COLO829 (cell line): ENCODE measurements around the gene MRPS27.

Experiments
- DNase-seq: peaks from one replicate; pipeline ENCODE4 v3.0.0; 2012; ENCODE audit warnings: low spot score

MRPS27 gene

DNA sequence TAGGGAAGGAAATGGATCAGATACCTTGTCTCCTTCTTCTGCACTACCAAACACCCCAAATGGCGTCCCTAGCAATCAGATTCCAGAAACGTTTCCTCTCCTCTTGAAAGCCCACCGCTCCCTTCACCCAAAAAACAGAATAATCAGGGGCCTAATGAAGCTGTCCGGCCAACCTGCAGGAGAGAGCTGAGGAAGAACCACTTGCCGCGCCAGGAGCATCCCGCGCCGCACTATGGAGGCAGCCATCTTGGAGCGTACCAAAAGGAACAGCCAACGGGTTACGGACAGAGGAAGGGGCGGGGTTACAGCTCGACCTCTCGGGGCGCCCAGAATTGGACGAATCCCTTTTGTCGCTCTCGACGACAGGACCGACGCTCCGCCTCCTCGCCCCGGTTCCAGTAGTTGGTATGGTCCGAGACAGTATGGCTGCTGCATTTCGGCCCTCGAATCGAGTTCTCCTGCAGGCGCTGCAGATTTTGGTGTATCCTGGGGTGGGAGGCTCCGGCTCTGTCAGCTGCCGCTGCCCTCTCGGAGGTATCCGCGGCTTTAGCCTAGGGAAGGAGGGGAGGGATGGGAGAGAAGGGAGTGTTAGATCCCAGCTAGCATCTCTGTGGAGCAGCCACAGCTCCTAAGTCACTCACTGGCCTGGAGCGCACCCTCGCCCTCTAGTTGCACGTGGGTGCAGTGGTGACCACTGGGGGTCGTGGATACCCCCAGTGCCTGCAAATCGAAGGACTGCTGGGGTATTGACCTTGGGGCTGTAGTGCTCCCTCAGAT, at the start of gene MRPS27, which contains the start of gene PTCD2:
Gene MRPS27, minus strand, starts transcription at position 265 of the 777 bp plus-strand sequence. Its CDS starts 19 bp downstream, at position 246.
Gene PTCD2, plus strand, starts transcription at position 398 of the 777 bp plus-strand sequence. Its CDS starts 10 bp downstream, at position 408.
- DNase-seq: peak; percentile 96

DNA sequence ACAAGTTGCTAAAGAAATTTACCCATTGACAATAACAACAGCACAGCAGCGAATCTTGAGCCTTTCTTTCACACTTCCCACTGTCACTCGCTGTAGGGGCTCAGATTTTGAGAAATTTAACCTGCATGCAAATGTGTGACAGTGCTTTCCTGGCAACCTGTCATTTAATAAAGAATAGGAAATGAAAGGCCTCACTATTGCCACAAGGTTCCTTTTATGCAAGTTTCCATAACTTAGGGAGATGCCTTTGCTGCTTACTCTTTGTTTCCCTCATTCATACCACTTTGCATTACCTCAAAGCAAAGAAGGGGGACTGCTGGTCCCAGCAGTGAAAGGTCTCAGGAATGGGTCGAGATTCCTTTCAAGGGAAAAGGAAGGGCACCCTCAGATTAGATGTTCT, 49.7 kb upstream of the MRPS27 start:
- no peak for DNase-seq

- no peak for DNase-seq
Observed at GRCh38 chr5:72369301-72369700, 49.3 kb upstream of the MRPS27 start.

GRCh38 chr5:72368271-72368670, 48.2 kb upstream of the MRPS27 start:
- DNase-seq: no peak

DNA sequence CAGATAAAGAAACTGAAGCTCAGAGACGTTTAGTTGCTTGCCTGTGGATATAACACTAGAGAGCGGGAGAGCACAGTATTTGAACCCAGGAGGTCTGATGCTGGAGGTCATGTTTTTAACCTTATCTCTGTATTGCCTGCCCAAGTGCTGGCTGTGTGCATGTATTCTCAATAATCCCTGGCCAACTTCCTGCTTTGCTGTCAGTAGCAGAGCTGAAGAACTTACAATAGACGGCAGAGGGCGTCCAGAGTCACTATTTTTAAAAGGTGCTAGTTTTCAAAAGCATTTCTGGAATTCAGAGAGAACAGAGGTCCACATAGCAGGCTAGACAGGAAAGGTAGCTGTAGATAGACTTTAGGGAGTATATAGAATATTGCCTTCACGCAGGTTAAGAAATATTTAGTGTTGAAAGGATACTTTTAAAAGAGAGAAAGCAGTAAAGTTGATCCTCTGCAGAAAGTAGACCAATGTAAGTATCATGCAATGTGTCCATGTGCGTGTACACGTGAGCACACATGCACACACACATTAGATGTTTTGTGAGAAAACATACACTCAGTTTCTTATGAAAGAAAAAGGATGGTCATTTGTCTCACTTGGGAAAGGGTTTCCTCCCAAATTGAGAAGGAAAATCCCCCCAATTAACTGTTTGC, 46.4 kb upstream of the MRPS27 start:
- DNase-seq: peak; percentile 35

GRCh38 chr5:72364951-72365350, 44.9 kb upstream of the MRPS27 start:
- DNase-seq: no peak

GRCh38 chr5:72364171-72364570, 44.1 kb upstream of the MRPS27 start:
- DNase-seq: no peak

GRCh38 chr5:72363166-72363802, 43.2 kb upstream of the MRPS27 start:
- DNase-seq: no peak

- DNase-seq: no peak
Observed at GRCh38 chr5:72359886-72360285, 39.8 kb upstream of the MRPS27 start.

DNA sequence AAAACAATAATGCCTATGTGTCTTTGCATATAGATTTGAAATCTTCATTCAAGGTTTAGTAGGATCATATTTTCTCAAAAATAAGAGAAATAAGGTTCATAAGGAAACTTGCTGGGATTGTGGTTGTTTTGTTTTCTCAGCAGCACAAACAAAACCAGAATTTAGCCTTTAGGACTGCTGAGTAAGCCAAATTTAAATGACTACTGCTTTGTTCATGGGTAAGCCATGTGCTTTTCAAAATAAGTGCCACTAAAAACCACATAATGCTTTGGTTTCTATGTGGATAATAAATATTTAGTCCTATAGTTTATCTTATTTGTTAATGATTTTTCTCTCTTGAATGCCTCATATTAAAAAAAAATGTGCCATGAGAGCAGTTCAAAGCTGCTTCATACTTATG, 38.9 kb upstream of the MRPS27 start:
- no peak for DNase-seq

GRCh38 chr5:72356361-72356760, 36.3 kb upstream of the MRPS27 start:
- no peak for DNase-seq

DNA sequence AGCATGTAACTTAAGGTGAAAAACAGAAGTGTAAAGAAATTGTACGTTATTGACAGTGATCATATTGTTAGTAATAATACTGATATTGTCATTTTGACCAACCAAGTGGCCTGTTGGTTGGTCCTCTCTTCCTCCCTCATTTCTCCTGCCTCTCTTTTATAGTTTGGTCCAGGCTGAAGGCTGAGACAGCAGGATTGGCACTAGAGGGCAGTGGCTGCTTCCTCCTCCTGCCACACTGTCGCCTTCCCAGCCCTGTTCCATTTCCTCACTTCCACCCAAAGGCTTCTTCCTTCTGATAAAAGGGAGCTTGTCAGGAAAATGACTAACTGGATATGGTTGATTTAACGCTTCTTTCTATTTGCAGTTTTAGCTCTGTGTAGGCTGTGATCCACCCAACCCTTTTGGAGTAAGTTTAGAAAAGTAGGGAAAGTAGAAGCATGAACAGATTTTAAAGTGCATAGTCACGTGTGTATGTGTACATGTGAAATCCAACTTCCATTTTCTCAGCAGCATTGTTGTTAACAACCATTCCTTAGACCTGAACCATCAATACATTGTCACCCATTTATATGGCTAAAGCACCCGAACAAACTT, 35.8 kb upstream of the MRPS27 start:
- peak; percentile 39 for DNase-seq

GRCh38 chr5:72353046-72353445, 33.0 kb upstream of the MRPS27 start:
- no peak for DNase-seq

GRCh38 chr5:72352616-72353015, 32.6 kb upstream of the MRPS27 start:
- DNase-seq: no peak

DNA sequence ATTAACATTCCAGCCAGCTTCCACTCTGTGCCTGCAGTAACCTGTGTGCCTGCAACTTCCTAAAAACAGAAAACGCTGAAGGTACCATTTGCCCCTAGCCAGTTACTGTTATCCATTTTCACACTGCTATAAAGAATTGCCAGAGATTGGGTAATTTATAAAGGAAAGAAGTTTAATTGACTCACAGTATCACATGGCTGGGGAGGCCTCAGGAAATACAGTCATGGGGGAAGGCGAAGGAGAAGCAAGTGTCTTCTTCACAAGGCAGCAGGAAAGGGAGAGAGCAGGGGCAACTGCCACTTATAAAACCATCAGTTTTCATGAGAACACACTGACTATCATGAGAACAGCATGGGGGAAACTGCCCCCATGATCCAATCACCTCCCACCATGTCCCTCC, 31.3 kb upstream of the MRPS27 start:
- DNase-seq: no peak

- DNase-seq: peak; percentile 48
Observed at GRCh38 chr5:72347801-72348308, 27.8 kb upstream of the MRPS27 start.

DNA sequence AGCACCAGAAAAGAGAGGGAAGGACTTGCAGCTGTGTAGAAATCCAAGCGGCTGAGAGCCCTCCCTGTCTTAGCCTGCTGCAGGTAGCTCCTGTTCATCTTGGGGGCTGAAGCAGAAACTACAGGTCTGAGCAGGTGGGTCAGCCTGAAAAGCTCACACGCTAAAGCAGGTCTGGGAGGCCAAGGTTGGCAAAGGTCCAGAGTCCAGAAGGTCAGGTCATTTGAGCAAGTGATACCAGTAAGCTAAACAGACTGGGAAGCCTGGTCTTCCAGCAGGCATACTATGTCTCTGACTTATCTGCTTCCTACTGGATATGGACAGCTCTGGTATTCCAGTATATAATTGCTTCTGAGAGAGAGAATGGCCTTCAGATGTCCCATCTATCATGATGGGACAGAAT, 26.4 kb upstream of the MRPS27 start:
- no peak for DNase-seq

DNA sequence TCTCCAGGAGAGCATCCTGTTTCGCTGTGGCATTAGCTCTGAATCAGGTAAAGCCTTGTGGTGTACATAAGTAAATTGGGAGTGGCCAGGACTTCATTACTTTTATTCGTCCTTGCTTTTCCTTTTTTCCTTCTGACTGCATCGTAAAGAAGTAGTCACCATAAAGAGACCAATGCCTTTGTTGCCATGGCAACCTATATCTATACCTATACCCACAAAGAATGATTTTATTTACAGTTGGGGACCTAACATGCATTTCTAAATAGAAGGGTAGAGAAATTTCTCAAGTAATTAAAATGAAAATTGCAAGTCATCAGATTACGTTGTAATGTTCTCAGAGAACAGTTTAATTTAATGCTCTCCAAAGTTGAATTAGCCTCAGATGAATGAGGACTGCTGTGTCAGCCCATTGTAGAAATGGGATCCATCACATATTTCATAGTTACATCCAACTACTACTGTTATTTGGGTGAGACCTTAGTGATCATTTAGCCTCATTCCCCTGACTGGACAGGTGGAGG, 18.7 kb upstream of the MRPS27 start:
- DNase-seq: no peak

GRCh38 chr5:72337159-72337558, 17.1 kb upstream of the MRPS27 start:
- no peak for DNase-seq

GRCh38 chr5:72330712-72331111, 10.7 kb upstream of the MRPS27 start:
- DNase-seq: no peak

DNA sequence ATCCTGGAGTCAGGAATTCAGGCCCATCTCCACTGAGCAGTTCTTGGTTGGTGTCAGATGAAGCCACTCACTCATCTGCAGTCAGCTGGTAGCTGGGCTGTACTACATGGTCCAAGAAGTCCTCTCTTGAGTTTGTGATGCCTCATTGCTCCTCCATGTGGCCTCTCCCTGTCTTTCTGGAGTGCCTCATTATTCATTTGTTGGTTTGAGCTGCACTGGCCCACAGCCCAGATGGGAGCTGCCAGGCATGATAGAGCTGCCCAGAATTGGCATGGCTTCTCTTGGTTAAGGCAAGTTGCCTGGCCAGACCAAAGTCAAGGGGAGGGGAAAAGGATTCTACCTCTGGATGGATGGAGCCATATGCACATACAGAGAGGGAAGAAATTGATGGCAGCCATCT, 8.1 kb upstream of the MRPS27 start:
- DNase-seq: no peak

DNA sequence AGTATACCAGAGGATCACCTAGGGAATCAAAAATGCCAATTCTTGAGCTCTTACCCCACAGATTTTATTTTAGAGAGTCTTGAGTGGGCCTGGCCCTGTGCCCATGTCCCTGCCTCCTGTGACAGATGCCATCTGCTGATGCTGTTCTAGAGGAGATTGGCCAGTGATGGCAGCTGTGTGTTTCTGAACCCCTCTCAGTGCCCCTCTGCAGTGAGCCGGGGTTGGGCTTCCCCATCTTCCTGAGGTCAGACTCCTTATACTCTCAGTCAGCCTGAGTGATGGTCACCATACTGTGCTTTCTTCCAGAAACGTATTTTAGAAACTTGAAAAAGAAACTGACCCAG, 6.2 kb upstream of the MRPS27 start:
- DNase-seq: no peak
